Tibial nerve (tissue), 3 donors: ENCODE measurements around the gene RAB40C.

ENCODE experiments used
- CTCF ChIP-seq, 5 experiments: fragments of 200-600 bp in 3 of 5; fragments of 450-650 bp in 2 of 5; sonication (generic) in 3 of 5; IDR thresholded peaks; one replicate each; pipeline ENCODE4 v1.5.1; 2016 to 2019; ENCODE audit warnings: antibody characterized with exemption in 5 of 5, mild to moderate bottlenecking in 3 of 5, moderate library complexity in 2 of 5
- POLR2A ChIP-seq, 2 donors: fragments of 450-650 bp; IDR thresholded peaks; one replicate each; pipeline ENCODE4 v1.6.1; 2017; ENCODE audit warnings: antibody characterized with exemption in 2 of 2, mild to moderate bottlenecking in 2 of 2, moderate library complexity in 2 of 2

GRCh38 chr16:660132-660458 is 70.2 kb downstream of the RAB40C start:
- no peak for TF ChIP-seq CTCF (IDR thresholded peaks at IDR 0.05)
- TF ChIP-seq POLR2A (IDR thresholded peaks at IDR 0.05): no peak
